ENCODE measurements around the gene ADGRD1.
"Not testable (repeated sequence)": the region's sequence is repeated elsewhere in the genome, so short reads cannot be mapped to it uniquely, and the experiment has no call there.

Gene ADGRD1

DNA sequence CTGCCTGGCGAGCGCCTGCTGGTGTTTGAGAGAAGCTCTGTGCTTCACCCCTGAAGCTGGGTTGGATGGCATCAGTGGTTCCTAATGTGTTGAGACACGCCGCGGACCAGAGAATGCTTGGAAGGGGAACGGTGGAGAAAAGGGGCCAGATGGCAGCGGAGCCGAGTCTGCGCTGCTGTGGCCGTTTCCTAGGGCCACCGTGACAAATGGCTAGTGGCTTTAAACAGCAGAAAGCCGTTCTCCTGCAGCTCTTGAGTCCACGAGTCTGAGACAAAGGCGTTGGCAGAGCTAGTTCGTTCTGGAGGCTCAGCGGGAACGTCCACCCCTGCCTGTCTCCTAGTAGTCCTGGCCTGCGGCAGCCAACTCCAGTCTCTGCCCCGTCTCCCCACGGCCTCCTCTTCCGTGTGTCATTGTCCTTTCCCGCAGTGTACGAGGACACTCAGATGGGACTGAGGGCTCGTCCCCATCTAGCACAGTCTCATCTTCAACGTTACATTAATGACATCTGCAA is 103.6 kb downstream of the ADGRD1 start:
- no peak for DNase-seq (ENCODE audit: low spot score)

DNA sequence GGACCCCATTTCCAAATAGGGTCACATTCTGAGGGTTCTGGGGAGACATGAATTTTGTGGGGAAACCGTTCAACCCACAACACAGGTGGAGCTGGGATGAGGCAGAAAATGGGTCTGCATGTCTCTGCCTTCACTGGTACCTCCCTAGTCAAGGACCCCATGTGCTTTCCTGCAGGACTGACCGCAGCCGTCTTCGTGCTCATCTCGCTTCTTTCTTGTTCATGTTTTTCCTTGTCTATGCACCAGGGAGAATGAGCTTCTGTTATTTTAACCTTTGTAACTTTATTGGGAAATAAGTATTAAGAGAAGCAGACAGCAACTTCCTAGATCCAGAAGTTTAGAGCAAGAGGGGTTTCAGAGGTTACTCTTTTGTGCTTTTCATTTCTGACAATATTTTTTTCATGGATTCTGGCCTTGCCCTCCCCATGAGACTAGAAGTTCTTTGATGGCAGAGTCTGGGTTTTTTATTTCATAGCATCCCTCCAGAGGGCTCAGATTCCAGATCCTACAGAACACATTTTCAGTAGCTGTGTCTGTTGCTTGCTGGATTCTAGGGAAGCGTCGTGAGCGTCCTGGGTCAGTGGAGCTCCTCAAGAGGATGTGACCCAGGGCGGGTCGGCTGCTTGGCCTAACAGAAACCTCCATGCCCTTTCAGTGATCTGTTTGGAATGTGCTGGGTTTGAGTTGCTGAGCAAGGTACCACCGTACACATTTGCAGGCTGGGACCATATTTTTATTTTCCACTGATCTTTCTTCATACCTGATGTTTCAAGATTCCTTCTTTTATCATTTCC is 104.2 kb downstream of the ADGRD1 start:
- no peak for DNase-seq (ENCODE audit: low spot score)

DNA sequence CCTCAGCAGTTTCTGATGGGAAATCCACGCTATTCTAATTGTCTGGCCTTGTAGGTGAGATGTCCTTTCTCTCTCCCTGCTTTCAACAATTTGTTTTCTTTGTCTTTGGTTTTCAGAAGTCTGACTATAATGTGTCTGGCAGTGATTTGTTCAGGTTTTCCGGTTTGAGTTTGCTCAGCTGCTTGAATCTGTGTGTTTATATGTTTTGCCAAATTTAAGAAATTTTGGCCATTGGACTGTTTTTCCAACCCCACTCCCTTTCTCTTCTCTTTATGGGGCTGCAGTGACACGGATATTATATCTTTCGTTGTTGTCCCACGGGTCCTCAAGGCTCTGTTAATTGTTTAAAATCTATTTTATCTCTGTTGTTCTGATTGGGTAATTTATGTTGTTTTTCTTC is 105.0 kb downstream of the ADGRD1 start:
- DNase-seq (ENCODE audit: low spot score), result no peak

DNA sequence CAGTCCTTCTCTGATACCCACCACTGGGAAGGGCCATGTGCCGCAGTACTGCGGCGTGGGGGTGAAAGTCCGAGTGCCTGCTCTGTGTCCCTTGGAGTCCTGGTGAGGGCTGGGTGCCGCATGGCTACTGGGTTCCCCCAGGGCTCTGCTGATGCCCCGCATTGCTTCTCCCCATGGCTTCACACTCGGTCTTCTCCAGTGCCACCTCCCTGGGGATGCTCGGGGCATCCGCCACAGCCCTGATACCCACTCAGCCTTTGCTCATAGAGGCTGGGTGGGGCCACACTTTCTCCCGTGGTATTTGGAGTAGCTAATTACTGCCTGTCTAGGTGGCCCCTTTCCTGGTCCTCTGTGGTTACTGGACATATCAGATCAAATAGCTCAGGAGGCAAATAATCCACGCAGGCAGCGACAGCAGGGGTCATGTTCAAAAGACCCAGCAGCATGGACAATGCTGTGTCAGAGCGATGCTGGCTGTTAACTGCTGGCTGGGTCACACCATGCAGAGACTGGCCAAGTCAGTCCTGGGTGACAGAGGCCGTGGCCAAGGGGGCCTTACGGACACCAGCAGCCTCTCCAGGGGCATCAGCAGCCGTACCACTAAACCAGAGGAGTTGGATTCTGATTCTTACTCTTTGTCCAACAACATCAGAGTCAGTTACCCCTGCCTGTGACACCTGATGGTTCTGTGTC is 106.5 kb downstream of the ADGRD1 start:
- DNase-seq (ENCODE audit: low spot score), result no peak

DNA sequence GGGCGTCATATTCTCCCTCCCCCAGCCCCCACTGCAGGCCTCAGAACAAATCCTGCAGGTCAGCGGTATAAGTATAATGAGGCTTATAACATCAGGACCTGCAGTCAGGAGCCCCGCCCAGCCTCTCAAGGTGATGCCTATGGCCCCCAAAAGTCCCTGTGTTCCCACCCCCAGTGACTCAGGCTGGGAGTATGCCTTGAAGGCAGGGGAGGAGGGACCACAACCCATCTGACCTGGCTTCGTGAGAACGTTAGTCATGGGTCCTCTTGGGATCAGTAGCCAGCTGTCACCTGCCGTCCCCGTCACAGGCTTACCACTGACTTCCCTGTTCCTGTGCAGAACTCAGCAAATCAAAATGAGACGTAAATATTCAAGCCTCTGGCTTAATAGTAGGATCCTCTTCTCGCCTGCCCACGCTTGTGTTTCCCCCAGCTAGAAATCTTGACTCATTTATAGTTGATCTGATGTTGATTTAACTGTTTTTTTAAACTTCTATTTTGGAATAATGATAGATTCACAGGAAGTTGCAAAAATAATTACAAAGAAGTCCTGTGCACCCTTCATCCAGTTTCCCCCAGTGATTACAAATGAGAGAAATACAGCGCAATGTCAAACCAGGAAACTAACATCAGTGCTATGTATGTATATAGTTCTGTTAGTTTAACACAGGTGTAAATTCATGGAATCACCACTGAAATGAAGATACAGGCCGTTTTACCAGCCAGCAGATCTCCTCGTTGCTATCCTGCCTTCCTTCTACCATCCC is 107.5 kb downstream of the ADGRD1 start:
- DNase-seq (ENCODE audit: low spot score), result no peak

DNA sequence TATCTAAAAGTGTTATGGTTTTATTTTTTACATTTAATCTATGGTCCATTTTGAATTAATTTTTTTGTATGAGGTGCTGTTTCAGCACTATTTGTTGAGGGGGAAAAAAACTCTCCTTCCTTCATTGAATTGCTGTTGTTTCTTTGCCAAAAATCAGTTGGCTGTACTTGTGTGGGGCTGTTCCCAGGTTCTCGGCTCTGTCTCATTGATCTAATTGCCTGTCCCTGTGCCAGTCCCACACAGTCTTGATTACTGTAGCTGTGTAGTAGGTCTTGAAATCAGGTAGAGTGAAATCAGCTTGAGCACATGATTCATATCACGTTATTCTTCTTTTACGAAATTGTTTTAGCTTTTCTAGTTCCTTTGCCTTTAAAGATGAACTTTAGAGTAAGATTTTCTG is 109.7 kb downstream of the ADGRD1 start:
- DNase-seq (ENCODE audit: low spot score), result no peak

DNA sequence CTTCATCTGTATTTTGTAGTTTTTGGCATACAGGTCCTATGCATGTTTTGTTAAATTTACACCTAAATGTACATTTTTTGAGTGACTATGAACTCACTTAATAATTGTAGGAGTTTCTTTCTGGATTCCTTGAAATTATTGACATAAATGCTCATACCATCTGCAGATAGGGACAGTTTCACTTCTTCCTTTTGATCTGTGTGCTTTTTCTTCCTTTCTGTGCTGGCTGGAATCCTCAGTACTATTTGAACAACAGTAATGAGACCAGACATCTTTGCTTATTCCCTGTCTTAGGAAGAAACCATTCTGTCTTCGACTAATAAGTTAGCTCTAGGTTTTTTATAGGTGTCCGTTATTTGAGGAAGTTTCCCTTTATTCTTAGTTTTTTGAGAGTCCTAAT is 110.3 kb downstream of the ADGRD1 start:
- no peak for DNase-seq (ENCODE audit: low spot score)

DNA sequence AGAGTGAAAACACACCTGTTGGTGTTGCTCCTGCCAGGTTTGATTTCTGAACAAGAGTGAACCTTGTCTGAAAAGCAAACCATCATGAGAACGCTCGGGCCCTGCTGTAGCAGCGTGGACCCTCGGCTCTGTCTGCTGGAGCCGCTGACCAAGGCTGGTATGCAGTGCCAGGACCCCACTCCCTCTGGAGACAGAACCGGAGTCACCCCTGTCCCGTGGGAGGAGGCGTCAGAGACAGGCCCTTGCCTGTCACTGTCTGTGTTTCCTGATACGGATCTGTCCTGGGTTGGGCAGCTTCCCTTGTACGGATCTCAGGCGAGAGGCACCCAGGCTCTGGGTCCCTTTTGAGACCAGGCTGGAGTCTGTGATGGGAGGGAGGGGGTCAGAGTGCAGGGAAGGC is 111.6 kb downstream of the ADGRD1 start:
- DNase-seq (ENCODE audit: low spot score), result no peak

DNA sequence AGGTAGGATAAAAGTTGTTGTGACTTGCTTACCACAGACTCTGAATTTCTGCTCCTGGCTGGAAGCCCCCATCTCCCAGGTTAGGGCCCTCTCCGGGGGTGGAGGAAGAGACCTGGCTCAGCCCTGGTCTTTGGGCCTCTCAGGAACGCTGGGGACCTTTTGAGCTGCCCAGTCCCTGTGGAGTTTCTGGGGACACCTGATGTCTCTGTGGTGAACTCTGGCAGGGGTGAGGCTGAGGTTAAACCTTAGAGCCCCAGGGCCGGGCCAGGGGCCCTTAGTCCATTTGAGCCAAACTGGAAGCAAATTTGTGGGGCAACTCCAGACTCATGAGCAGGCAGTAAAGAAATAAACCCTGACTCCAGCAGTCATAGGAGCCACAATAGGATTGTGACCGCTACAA is 112.1 kb downstream of the ADGRD1 start:
- no peak for DNase-seq (ENCODE audit: low spot score)

DNA sequence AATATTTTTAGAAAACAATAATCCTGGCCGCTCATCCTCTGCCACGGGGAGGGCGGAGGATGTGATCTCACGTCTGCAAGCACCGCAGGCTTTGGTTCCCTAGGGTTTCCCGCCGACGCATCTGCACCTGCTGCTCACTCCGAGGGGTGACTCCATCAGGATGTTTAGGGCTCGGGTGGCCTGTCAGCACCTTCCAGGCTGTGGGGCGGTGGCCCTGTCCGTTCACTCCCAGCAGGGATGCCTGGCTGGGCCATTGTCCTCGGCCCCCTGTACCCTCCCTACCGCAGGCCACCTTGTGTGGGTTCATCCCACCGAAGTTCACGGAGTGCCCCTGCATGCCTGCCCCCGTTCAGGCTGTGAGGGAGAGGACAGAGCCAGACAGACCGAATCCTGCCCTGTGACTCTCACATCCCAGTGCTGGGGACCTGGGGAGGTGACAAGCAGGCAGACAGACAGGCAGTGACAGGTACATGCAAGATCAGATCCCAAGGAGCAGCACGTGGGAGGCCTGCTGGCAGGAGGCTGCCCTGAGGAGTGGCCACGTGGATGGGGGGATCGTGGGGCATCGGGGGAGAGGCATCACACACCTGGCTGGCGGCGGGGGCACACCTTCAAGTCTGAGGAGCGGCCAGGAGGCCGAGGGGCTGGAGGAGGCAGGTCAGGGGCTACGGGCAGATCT is 112.6 kb downstream of the ADGRD1 start:
- no peak for DNase-seq (ENCODE audit: low spot score)

DNA sequence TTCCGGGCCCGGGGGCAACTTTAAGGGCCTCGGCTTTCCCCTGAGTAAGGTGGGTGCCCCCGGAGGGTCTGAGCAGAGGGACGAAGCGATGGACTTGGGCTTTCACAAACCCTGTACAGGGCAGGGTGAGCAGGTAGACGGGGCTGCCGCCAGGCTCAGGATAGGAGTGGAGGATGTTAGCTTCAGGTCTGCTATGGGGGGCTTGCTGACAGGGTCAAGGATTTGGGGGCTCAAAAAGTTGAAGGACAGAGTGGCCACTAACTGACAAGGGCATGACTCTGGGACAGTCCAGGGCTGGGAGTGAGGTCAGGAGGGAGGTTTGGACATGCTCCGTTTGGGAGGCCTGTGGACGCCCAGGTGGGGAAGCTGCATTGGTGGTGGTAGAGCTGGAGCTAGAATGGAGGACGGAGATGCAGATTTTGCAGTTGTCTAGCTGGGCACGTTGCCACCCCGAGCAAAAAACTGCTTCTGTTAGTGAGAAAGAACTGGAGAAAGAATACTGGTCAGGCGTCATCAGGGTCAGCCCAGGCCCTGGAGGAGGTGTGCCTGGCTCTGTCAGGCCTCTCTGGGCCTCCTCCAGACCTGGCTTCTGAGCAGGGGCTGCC is 113.3 kb downstream of the ADGRD1 start:
- no peak for DNase-seq (ENCODE audit: low spot score)

DNA sequence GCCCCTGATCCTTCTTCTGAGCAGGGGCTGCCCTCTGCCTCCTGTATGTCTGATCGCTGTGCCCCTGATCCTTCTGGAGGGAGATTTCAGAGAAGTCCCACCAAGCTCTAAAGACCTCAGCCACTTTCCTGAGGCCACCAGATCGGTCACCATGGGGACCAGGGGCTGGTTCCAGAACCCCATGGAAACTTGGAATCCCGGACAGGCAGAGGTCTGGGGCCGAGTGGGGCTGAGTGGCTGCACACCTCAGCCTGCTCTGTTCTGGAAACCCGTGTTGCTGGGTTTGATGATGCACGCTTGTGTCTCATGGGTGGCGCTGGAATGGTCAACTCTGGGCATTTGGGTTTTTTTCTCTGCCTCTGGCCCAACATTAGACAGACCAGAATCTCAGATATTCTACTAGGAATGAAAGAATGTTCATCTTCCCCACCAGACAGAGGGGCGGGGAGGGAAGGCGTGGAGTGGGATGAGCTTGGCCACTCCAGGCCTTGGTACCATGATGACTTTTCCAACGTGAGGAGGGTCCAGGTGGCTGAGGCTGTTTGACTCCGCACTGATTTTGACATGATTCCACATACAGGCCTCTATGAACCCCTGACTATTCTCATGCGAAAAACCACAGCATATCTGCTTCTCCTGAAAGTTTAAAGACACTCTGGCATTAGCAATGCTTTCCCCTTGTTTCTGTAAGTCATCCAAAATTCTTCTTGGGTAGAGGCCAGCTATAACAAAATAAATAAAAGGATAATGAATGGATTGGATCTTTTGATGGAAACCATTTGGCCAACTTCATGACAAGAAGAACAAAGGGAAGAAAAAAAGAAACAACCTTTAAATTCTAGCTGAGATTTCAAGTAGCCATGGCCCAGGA is 114.5 kb downstream of the ADGRD1 start:
- DNase-seq (ENCODE audit: low spot score), result no peak

DNA sequence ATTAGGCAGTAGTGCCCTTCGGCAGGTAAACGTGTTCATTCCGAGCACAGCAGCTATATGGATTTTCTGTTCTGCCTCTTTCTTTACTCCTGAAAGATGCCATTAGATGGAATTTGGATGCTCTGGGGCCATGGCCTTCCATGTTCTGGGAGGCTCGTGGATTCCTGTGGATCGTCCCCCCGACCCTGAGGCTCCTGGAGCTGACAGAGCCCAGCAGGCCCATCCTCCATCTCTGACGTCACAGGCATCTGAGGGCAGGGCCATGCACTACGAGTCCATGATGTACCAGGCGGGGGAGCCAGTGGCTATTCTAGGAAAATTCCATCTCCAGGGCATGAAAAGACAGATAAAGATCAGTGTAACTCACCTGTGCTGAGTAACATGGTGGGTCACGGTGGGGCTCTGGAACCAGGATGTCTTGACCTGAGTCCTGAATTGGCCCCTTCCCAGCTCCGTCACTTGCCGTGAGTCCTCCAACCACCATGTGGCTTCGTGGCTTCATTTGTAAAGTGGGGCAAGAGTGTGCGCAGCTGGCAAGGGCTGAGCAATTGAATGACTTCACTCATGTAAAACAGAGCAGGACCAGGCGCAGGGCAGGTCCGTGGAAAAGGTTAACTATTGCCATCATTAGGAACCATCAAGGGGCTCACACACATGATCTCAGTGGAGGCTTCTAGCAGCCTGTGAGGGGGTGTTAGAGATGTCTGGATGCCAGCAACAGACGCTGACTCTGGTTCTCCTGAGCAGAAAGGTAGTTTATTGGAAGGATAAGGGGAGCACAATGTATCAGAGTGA is 115.4 kb downstream of the ADGRD1 start:
- not testable (repeated sequence) for DNase-seq (ENCODE audit: low spot score)

DNA sequence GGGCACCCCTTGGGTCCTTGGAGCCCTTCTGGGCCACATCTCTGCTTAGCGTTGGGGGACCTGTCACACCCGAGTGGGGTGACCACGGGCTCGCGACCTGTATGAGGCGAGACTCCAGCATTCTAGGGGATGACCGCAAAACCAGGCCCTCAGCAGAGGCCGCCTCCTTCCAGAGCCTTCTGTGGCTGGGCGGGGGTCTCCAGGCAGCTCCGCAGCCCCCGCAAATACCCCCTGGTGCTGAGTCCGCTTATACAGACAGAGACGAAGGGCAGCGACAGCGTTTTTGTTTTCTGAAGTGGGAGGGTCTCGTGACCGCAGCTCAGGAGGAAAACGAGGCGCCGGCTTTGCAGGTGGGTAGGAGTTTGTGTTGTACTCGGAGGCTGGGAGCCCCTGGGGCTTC is 116.4 kb downstream of the ADGRD1 start:
- not testable (repeated sequence) for DNase-seq (ENCODE audit: low spot score)

DNA sequence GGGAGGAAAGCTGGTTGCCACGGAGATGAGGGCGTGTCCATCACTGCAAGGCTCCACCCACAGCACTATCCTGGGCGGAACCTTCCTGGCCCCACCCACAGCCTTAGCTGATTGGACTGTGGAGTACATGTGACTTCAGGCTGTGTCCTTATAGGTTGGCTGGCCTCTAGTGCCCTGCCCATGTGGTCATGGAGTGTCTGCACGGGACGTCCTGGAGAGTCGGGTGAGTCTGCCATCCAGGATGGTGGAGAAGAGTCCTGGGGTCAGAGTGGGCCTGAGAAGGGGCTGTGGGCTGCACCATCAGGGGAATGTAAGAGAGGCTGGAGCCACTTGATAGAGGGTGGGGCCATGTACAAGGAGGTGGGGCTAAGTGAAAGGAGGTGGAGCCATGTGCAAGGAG is 117.0 kb downstream of the ADGRD1 start:
- DNase-seq (ENCODE audit: low spot score), result not testable (repeated sequence)

DNA sequence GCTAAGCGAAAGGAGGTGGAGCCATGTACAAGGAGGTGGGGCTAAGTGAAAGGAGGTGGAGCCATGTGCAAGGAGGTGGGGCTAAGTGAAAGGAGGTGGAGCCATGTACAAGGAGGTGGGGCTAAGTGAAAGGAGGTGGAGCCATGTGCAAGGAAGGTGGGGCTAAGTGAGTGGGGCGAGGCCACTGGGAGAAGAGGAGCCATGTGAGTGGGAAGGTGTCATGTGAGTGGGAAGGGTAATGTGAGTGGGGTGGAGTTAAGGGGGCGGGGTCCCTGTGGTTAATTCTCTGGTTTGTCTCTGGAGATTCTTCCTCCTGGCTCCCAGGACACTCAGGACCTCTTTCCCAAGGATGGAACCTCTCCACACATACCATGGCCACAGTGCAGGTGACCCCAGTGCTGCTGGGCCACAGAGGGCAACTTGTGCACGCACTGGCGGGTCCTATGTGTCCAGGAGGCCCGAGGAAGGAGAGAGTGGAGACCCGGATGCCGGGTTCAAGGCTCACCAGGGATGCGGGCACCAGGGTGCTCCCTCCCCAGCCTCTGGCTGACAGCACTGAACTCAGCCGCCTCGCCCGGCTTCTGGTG is 117.6 kb downstream of the ADGRD1 start:
- not testable (repeated sequence) for DNase-seq (ENCODE audit: low spot score)

DNA sequence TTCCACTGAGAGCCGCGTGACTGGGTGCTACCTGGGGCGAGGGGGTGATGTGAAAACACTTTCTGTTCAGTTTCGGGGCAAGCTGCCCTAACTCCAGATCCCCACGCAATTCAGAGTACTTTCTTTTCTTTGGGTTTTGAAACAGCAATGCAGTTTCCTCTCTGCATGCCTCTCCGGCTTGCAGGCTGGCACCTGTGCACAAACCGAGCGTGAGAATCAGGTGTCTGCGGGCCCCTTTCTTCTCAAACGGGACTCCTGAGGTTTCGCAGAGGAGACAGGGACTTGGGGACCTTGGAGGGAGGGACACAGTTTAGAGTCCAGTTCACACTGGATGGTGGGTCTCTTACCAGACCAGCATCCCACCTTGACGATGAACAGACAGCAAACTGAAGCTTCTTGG is 118.2 kb downstream of the ADGRD1 start:
- not testable (repeated sequence) for DNase-seq (ENCODE audit: low spot score)

DNA sequence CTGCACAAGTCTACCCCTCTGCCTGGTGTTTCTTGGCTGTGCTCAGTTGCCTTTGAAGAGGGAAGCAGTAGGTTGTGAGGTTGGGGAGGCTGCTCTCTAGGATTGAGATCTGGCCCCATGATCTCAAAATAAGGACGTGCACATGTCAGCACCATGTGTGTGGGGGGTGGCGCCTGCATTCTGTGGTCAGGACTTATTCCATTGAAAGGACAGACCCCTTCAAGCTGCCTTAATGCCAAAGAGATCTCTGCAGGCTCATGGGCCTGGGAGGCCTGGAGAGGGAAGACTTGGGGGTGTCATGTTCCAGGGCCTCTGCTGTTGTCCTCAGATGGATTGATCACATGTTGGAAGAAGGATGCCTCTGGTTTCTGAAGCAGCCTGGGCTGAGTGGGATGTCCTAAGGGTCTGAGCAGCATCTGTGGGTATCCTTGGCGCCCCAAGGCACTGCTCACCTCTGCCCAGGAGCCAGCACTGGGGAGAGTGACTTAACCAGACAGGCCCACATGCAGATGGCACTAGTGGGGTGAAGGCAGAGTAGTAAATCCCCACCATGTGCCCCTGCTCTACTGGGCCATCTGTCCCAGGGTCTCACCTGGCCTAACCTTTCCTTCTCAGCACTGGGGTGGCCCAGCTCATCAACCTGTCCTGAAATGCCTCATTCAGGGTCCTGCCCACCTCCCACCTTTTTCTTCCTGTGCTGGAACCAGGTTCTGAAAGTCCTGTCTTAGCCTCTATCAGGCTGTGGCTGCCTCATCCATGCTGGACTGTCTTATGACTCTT is 118.9 kb downstream of the ADGRD1 start:
- DNase-seq (ENCODE audit: low spot score), result no peak

All from hematopoietic multipotent progenitor cell treated with erythropoietin and hydrocortisone succinate and interleukin-3 and kit ligand, for 17 days (in vitro differentiated cells).